Measurements from ENCODE around the gene NRSN2.
A peak's percentile ranks its signal among the peaks of the same experiment; 100 is the strongest.

Gene NRSN2

DNA sequence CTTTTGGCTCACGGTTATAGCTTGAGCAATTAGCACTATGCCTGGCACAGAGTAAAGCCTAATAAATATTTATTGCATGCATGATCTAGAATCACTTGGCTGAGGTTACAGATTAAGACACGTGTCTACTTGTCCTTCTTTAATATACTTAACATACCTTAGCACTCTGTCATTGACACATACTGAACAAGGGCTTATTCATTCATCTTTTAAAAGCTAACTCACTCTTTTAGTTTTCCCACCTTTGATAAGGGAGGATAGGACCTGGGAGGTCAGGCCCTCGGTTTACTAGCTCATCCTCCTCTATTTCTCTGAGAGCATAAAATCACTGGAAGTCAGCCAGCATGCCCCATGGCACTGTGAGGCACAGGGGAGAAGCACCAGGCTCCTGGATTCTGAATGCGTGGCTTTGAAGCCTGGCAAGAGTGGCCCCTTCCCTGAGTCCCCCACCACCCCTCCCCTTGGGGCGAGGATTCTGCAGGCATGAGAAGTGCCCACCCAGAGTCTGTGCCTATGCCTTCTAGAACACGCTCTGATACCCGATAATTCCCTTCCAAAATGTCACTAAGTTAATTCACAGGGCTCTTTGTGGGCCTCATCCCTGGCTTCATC lies 38.4 kb upstream of the NRSN2 start:
- Histone ChIP-seq H3K36me3 (ENCODE audit: insufficient read depth, insufficient read length, low read length) (no peaks in the 10 kb centered on the region), H3K9ac (ENCODE audit: insufficient read length, low read depth) (no peak overlapping the region), H3K27me3 (ENCODE audit: insufficient read depth, insufficient read length) (no peaks in the 10 kb centered on the region), H3K4me3 (ENCODE audit: insufficient read length, low read depth) (no peak overlapping the region), H3K9me3 (ENCODE audit: insufficient read depth, low read length) (no peaks in the 10 kb centered on the region), H3K4me1 (ENCODE audit: insufficient read depth, insufficient read length) (no peaks in the 10 kb centered on the region)
- DNase-seq (ENCODE audit: low read depth, low spot score), result no peak
- TF ChIP-seq ZNF274 (IDR thresholded peaks at IDR 0.05; ENCODE audit: low read depth, low read length) (no peak), SUZ12 (IDR thresholded peaks at IDR 0.05; ENCODE audit: extremely low read depth, insufficient read depth, insufficient read length) (no peak), YY1 (IDR thresholded peaks at IDR 0.05; ENCODE audit: insufficient read depth, insufficient read length) (no peak)

DNA sequence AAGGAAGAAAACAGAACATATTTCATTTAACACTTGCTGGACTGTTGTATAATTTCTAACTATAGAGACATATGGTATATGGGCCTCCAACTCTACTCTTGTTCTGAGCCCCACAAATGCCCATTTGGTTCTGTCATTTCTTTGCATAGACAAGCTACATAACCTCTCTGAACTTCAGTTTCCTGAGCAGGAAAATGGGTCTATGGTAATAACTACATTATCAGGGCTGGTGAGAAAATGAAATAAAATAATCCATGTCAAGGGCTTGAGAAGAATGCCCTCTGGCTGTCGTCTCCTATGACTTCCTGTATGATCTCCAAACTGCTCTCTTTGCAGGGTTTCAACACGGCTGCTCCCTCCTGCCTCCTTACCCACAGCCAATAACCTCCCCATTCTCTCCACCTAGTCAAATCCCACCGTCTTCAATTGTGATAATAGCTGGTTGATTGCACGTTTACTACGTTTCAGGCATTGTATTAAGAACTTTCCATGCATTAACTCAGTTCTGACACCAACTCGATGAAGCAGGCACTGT lies 37.5 kb upstream of the NRSN2 start:
- H3K9me3 ChIP-seq (ENCODE audit: insufficient read depth, low read length), result no peaks in the 10 kb centered on the region
- no peak for DNase-seq (ENCODE audit: low read depth, low spot score)
- no peak for TF ChIP-seq SUZ12 (IDR thresholded peaks at IDR 0.05; ENCODE audit: extremely low read depth, insufficient read depth, insufficient read length)
- no peak for TF ChIP-seq YY1 (IDR thresholded peaks at IDR 0.05; ENCODE audit: insufficient read depth, insufficient read length)
- TF ChIP-seq ZNF274 (IDR thresholded peaks at IDR 0.05; ENCODE audit: low read depth, low read length), result no peak
- no peaks in the 10 kb centered on the region for H3K36me3 ChIP-seq (ENCODE audit: insufficient read depth, insufficient read length, low read length)
- no peaks in the 10 kb centered on the region for H3K4me1 ChIP-seq (ENCODE audit: insufficient read depth, insufficient read length)
- H3K9ac ChIP-seq (ENCODE audit: insufficient read length, low read depth), result peak overlapping the region; percentile 70
- peak overlapping the region; percentile 25 for H3K4me3 ChIP-seq (ENCODE audit: insufficient read length, low read depth)
- H3K27me3 ChIP-seq (ENCODE audit: insufficient read depth, insufficient read length), result no peaks in the 10 kb centered on the region

DNA sequence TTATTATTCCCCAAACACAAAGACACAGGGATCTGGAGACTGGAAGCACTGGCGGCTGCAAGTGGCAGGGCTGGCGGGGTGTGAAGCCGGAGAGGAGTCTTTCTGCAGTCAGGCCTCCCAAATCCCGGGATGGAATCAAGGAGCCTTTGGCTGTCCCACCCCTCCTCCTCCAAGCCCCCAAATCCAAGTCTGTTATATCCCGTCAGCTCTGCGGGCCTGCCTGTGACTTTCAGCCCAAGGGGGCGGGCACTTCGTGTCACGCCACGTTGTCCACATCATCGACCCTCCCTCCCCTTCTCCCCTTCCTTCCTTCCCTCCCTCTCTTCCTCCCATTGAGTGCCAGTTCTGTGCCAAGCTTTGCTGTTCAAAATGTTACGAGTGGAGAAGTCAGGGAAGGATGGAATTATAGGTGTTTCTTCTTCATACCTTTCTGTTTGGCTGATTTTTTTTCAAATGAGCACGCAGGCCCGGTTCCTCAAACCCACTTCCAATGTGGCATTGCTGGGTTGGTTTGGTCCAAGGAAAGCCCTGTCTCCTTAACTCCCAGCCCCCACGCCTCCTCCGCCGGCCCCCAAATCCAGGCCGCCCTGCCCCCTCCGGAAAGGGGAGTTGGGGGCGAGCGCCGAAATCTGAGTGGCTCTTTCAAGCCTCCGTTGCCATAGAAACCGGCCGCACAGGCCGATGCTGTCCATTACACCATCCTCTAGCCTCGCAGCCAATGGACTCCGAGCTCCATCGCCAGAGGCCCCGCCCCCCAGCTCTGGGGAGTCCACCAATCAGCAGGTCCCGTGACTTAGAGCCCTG lies 36.9 kb upstream of the NRSN2 start:
- no peaks in the 10 kb centered on the region for H3K4me1 ChIP-seq (ENCODE audit: insufficient read depth, insufficient read length)
- H3K36me3 ChIP-seq (ENCODE audit: insufficient read depth, insufficient read length, low read length), result no peaks in the 10 kb centered on the region
- DNase-seq (ENCODE audit: low read depth, low spot score), result peak; percentile 99
- H3K9me3 ChIP-seq (ENCODE audit: insufficient read depth, low read length), result no peaks in the 10 kb centered on the region
- H3K4me3 ChIP-seq (ENCODE audit: insufficient read length, low read depth), result peak overlapping the region; percentile 25
- TF ChIP-seq YY1 (IDR thresholded peaks at IDR 0.05; ENCODE audit: insufficient read depth, insufficient read length) (no peak), ZNF274 (IDR thresholded peaks at IDR 0.05; ENCODE audit: low read depth, low read length) (no peak), SUZ12 (IDR thresholded peaks at IDR 0.05; ENCODE audit: extremely low read depth, insufficient read depth, insufficient read length) (no peak)
- H3K27me3 ChIP-seq (ENCODE audit: insufficient read depth, insufficient read length), result no peaks in the 10 kb centered on the region
- peak overlapping the region; percentile 70 for H3K9ac ChIP-seq (ENCODE audit: insufficient read length, low read depth)

DNA sequence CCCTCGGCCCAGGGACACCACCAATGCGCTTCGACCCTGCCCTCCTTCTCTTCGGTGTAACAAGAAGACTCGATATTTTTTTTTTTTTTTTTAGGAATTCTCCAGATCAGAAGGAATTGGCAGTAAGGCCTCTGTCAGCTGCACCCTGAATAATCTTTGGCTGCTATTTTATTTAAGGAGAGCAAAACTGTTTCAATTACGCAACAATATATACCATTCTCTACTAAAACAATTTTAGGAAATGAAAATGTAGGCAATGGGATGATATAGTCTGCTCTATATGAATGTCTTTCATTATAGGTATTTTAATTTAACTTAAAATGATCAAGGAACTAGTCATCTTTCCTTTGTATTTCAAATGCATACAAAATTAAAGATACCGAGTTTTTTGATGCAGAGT lies 36.3 kb upstream of the NRSN2 start:
- no peaks in the 10 kb centered on the region for H3K36me3 ChIP-seq (ENCODE audit: insufficient read depth, insufficient read length, low read length)
- H3K9ac ChIP-seq (ENCODE audit: insufficient read length, low read depth), result no peak overlapping the region
- H3K27me3 ChIP-seq (ENCODE audit: insufficient read depth, insufficient read length), result no peaks in the 10 kb centered on the region
- H3K4me1 ChIP-seq (ENCODE audit: insufficient read depth, insufficient read length), result no peaks in the 10 kb centered on the region
- no peaks in the 10 kb centered on the region for H3K9me3 ChIP-seq (ENCODE audit: insufficient read depth, low read length)
- DNase-seq (ENCODE audit: low read depth, low spot score), result no peak
- H3K4me3 ChIP-seq (ENCODE audit: insufficient read length, low read depth), result no peak overlapping the region
- TF ChIP-seq SUZ12 (IDR thresholded peaks at IDR 0.05; ENCODE audit: extremely low read depth, insufficient read depth, insufficient read length) (no peak), ZNF274 (IDR thresholded peaks at IDR 0.05; ENCODE audit: low read depth, low read length) (no peak), YY1 (IDR thresholded peaks at IDR 0.05; ENCODE audit: insufficient read depth, insufficient read length) (no peak)

DNA sequence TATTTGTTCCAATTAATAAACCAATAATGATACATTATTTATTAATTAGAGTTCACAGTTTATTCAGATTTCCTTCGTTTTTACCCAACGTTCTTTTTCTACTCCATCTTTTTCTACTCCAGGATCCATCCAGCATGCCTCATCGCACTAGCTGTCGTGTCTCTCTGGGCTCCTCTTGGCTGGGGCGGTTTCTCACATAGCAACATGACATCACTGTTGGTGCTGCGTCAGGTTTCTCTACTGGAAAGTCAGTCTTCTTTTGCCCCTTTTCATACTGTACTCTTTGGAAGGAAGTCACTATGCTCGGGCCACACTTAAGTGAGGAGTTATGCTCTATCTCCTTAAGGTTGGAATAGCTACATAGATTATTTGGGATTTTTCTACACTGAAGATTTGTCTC lies 35.3 kb upstream of the NRSN2 start:
- TF ChIP-seq SUZ12 (IDR thresholded peaks at IDR 0.05; ENCODE audit: extremely low read depth, insufficient read depth, insufficient read length) (no peak), ZNF274 (IDR thresholded peaks at IDR 0.05; ENCODE audit: low read depth, low read length) (no peak), YY1 (IDR thresholded peaks at IDR 0.05; ENCODE audit: insufficient read depth, insufficient read length) (no peak)
- no peak overlapping the region for H3K9ac ChIP-seq (ENCODE audit: insufficient read length, low read depth)
- DNase-seq (ENCODE audit: low read depth, low spot score), result no peak
- H3K4me3 ChIP-seq (ENCODE audit: insufficient read length, low read depth), result no peak overlapping the region
- H3K4me1 ChIP-seq (ENCODE audit: insufficient read depth, insufficient read length), result no peaks in the 10 kb centered on the region
- H3K27me3 ChIP-seq (ENCODE audit: insufficient read depth, insufficient read length), result no peaks in the 10 kb centered on the region
- no peaks in the 10 kb centered on the region for H3K9me3 ChIP-seq (ENCODE audit: insufficient read depth, low read length)
- no peaks in the 10 kb centered on the region for H3K36me3 ChIP-seq (ENCODE audit: insufficient read depth, insufficient read length, low read length)

DNA sequence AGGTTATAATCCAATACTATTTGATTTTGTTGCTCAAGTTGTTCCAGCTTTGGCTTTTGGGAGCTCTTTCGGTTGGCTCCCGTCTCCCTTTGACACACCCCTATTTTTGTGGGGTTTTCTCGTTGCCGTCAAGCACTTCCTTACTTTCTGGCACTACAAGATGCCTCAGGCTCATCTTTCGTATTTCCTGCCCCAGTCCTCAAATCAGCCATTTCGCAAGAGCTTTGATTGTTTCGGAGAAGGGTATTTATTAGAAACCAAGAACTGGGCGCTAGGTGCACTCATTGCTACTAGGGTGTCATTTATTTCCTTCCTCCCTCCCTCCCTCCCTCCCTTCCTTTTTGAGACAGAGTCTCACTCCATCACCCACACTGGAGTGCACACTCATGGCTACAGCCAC lies 34.8 kb upstream of the NRSN2 start:
- H3K36me3 ChIP-seq (ENCODE audit: insufficient read depth, insufficient read length, low read length), result no peaks in the 10 kb centered on the region
- TF ChIP-seq SUZ12 (IDR thresholded peaks at IDR 0.05; ENCODE audit: extremely low read depth, insufficient read depth, insufficient read length) (no peak), ZNF274 (IDR thresholded peaks at IDR 0.05; ENCODE audit: low read depth, low read length) (no peak), YY1 (IDR thresholded peaks at IDR 0.05; ENCODE audit: insufficient read depth, insufficient read length) (no peak)
- H3K27me3 ChIP-seq (ENCODE audit: insufficient read depth, insufficient read length), result no peaks in the 10 kb centered on the region
- no peak overlapping the region for H3K9ac ChIP-seq (ENCODE audit: insufficient read length, low read depth)
- no peaks in the 10 kb centered on the region for H3K9me3 ChIP-seq (ENCODE audit: insufficient read depth, low read length)
- no peaks in the 10 kb centered on the region for H3K4me1 ChIP-seq (ENCODE audit: insufficient read depth, insufficient read length)
- no peak for DNase-seq (ENCODE audit: low read depth, low spot score)
- no peak overlapping the region for H3K4me3 ChIP-seq (ENCODE audit: insufficient read length, low read depth)

DNA sequence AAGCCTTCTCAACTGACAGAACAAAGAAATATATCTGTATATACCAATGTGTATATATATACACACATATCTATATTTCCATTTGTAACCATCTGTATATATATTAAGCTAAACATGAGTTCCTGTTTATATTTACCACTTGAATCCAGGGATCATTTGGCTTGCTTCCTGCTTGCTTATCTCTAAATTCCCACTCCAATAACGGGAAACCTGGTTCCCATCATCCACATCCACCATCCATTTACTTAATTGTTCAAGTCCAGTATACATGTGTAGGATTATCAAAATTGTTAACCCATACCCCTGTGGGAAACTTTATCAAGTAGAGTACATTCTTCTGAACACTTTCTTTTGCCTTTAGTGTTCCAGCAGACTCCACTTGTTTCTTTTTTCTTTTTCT lies 34.0 kb upstream of the NRSN2 start:
- H3K9me3 ChIP-seq (ENCODE audit: insufficient read depth, low read length), result no peaks in the 10 kb centered on the region
- no peak for DNase-seq (ENCODE audit: low read depth, low spot score)
- H3K27me3 ChIP-seq (ENCODE audit: insufficient read depth, insufficient read length), result no peaks in the 10 kb centered on the region
- TF ChIP-seq YY1 (IDR thresholded peaks at IDR 0.05; ENCODE audit: insufficient read depth, insufficient read length), result no peak
- TF ChIP-seq SUZ12 (IDR thresholded peaks at IDR 0.05; ENCODE audit: extremely low read depth, insufficient read depth, insufficient read length), result no peak
- TF ChIP-seq ZNF274 (IDR thresholded peaks at IDR 0.05; ENCODE audit: low read depth, low read length), result no peak
- H3K9ac ChIP-seq (ENCODE audit: insufficient read length, low read depth), result no peak overlapping the region
- H3K4me1 ChIP-seq (ENCODE audit: insufficient read depth, insufficient read length), result no peaks in the 10 kb centered on the region
- no peaks in the 10 kb centered on the region for H3K36me3 ChIP-seq (ENCODE audit: insufficient read depth, insufficient read length, low read length)
- H3K4me3 ChIP-seq (ENCODE audit: insufficient read length, low read depth), result no peak overlapping the region

Measured in NT2/D1 (cell line).